NCI-H526 (cell line): ENCODE results near the gene CMA1.

Source experiments
- DNase-seq, 2 experiments: peaks; one replicate each; lab custom pipeline; 2025; lab: John Stamatoyannopoulos, UW

Gene CMA1

DNA sequence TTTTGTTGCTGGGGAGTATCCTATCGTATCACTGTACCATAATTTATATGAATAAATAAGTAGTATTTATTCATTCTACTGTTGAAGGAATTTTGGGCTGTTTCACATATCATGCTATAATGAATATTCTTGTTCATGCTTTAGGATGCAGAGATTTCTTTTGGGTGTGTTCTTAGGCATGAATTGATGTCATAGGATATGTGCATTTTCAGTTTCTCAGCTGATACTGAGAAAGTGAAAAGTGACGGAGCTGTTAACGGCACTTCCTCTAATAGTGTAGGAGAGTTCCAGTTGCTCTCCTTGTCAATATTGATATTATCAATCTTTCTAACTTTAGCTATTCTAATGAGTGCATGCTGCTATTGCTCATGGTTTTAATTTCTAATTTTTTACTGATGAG lies 42.3 kb downstream of the CMA1 start:
- no peak for DNase-seq

- no peak for DNase-seq
Observed at GRCh38 chr14:24465368-24465767, 42.7 kb downstream of the CMA1 start.

DNA sequence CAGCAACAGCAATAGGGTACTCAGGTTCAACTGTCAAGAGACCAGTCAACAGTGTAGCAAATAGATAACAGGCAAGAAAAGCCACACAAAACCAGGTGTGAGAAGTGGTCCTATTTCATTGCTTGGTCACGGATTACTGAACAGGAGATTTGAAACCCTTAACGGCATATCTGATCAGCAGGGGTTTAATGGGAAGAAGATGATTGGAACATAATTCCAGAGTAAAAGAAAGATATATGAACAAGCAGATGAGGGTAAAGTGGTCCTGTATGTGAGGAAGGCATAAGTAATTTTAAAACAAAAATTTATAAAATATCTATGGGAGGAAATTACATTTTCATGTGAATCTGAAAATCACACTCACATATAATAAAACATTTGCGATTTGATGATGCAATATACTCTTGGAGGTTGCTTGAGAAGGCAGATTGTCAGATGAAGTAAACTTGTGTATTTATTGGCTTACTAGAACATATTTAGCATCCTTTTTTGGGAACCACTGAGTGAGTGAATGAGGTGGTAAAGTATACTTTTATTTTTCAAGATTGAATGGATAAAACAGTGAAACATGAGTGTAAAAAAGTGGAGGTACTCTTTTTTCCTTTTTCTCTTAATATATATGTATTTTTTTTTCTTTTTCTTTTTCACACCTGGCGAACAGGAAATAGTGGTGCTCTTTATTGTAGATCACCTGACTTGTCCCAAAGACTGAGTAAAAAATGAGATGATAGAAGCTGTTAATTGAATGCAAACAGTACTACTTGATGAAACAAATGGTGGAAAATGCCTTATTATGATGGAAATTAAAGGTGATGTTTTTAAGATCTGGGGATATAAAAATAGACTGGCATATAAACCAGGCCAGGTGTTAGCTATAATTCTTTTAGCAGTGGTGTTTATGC lies 43.9 kb downstream of the CMA1 start:
- DNase-seq, result no peak

- DNase-seq, result no peak
Observed at GRCh38 chr14:24463017-24463883, 44.8 kb downstream of the CMA1 start.

DNA sequence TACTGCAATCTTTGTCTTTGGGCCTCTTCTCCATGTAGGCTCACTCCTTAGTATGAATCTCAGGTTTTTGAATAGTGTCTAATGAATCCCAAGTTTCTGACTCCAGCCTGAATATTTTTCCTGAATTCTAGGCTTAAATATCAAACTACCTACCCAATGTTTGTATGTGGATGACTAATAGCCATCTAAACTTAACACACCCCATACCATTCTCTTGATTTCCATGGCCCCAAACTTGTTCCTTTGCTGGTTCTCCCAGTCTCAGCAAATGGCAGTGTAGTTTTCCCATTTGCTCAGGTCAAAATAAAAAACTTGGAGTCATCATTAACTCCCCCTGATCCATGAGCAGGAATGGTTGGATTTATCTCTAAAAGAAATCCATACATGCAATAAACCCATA lies 46.7 kb downstream of the CMA1 start:
- DNase-seq, result no peak

GRCh38 chr14:24459331-24459730 lies 48.7 kb downstream of the CMA1 start:
- no peak for DNase-seq

- no peak for DNase-seq
Observed at GRCh38 chr14:24458736-24459135, 49.3 kb downstream of the CMA1 start.

DNA sequence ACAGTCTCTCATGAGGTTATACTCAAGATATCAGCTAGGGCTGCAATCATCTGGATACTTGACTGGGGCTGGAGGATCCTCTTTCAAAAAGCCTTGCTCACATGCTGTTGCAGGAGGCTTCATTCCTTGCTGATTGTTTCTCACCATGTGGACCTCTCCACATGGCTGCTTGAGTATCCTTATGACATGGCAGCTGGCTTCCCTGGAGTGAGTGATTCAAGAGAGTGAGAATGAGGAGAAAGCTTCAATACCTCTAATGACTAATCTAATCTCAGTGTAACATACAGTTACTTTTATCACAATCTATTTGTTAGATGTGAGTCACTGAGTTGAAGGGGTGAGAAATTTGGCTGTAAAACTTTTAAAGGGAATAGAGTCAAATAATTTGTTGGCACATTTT lies 51.1 kb downstream of the CMA1 start:
- no peak for DNase-seq
